Measurements from ENCODE around the gene REXO2.

Gene REXO2

DNA sequence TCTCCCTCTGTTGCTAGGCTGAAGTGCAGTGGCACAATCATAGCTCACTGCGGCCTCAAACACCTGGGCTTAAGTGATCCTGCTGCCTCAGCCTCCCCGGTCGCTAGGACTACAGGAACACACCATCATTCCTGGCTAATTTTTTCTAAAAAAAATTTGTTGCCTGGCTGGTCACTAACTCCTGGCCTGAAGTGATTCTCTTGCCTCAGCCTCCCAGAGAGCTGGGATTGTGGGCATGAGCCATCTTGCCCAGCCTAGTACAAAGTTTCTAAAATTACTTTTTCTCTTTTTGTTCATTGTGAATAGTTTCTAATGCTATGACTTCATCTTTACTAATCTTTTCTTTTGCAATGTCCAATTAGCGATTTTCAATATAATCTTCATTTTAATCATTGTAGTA is 26.3 kb upstream of the REXO2 start:
- H3K27me3 ChIP-seq (ENCODE audit: insufficient read depth, low read depth, severe bottlenecking) = no peaks in the 10 kb centered on the region
- no peak for DNase-seq
- no peaks in the 10 kb centered on the region for H3K9me3 ChIP-seq (ENCODE audit: severe bottlenecking)
- H3K36me3 ChIP-seq = peaks cover 14% of the 10 kb centered on the region
- no peak overlapping the region for H3K4me3 ChIP-seq (ENCODE audit: low read depth, low read length)
- TF ChIP-seq, protein P1, sequence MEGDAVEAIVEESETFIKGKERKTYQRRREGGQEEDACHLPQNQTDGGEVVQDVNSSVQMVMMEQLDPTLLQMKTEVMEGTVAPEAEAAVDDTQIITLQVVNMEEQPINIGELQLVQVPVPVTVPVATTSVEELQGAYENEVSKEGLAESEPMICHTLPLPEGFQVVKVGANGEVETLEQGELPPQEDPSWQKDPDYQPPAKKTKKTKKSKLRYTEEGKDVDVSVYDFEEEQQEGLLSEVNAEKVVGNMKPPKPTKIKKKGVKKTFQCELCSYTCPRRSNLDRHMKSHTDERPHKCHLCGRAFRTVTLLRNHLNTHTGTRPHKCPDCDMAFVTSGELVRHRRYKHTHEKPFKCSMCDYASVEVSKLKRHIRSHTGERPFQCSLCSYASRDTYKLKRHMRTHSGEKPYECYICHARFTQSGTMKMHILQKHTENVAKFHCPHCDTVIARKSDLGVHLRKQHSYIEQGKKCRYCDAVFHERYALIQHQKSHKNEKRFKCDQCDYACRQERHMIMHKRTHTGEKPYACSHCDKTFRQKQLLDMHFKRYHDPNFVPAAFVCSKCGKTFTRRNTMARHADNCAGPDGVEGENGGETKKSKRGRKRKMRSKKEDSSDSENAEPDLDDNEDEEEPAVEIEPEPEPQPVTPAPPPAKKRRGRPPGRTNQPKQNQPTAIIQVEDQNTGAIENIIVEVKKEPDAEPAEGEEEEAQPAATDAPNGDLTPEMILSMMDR (IDR thresholded peaks at IDR 0.05; ENCODE audit: low read depth, low read length) = no peak
- H3K27ac ChIP-seq = no peak overlapping the region

DNA sequence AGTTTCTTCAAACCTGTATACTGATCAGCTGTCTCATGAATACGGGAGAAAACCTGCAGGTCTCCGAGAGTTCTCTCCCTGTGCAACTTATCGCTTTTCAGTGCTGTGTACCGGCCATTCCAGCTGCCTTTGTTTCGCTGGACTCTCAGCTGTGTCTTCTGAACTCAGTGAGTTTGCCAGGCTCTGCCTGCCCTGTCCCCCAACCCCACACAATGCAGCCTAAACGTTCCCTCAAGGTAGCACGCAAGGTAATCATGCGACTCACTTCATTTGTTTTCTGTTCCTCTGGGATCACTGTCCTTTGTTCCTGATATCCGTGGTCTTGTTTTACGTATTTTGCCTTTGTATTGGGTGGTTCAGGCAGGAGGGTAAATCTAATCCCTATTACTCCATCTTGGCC is 25.3 kb upstream of the REXO2 start:
- H3K36me3 ChIP-seq = peaks cover 11% of the 10 kb centered on the region
- H3K27me3 ChIP-seq (ENCODE audit: insufficient read depth, low read depth, severe bottlenecking) = no peaks in the 10 kb centered on the region
- DNase-seq = no peak
- TF ChIP-seq, protein P1 (IDR thresholded peaks at IDR 0.05; ENCODE audit: low read depth, low read length) = no peak
- no peaks in the 10 kb centered on the region for H3K9me3 ChIP-seq (ENCODE audit: severe bottlenecking)
- no peak overlapping the region for H3K4me3 ChIP-seq (ENCODE audit: low read depth, low read length)
- no peak overlapping the region for H3K27ac ChIP-seq

DNA sequence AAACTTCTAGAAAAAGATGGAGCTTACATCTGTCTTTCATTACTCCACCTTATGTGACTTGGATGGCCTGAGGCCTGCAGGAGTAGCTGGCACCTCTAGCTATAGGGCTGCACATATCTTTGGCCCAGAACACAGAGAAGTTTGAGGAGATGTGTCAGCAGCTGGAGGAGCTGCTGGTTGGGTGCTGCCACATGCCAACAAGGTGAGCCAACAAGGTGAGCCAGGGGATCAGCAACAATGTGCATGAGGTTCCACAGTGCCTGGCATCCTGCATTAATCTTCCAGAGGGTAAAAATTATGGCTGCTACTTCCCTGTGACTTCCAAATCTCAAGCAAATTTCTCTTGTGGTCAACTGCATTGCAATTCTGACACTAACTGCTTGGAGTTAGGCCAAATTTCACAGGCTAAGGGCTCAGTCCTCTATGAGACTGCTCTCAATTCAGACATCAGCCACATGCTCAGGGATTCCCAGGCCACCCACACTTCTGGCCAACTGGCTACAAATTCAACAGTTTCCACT is 22.8 kb upstream of the REXO2 start:
- Histone ChIP-seq H3K27ac (no peak overlapping the region), H3K9me3 (ENCODE audit: severe bottlenecking) (no peaks in the 10 kb centered on the region), H3K4me3 (ENCODE audit: low read depth, low read length) (no peak overlapping the region), H3K36me3 (no peaks in the 10 kb centered on the region), H3K27me3 (ENCODE audit: insufficient read depth, low read depth, severe bottlenecking) (no peaks in the 10 kb centered on the region)
- DNase-seq = no peak
- TF ChIP-seq, protein P1 (IDR thresholded peaks at IDR 0.05; ENCODE audit: low read depth, low read length) = no peak

DNA sequence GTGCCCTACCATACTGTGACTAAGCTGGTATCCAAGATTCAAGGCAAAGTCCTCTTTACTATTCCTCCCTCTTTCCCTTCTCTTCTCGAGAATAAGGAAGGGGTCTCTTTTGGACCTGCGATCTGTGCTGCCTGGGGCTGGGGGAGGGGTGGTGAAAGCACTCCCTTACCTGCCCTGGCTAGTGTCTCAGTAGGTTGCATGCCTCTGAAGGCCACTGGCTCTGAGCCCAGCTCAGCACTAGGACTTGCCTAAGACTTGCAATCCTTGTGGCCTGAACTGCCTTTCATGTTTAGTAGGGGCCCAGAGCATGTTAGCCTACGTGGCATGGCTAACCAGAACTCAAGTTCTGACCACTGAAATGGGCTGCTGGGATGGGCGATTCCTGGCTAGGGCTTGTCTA is 13.0 kb upstream of the REXO2 start:
- DNase-seq = no peak
- no peaks in the 10 kb centered on the region for H3K36me3 ChIP-seq
- TF ChIP-seq, protein P1 (IDR thresholded peaks at IDR 0.05; ENCODE audit: low read depth, low read length) = no peak
- H3K4me3 ChIP-seq (ENCODE audit: low read depth, low read length) = no peak overlapping the region
- H3K27ac ChIP-seq = no peak overlapping the region
- no peaks in the 10 kb centered on the region for H3K9me3 ChIP-seq (ENCODE audit: severe bottlenecking)
- no peaks in the 10 kb centered on the region for H3K27me3 ChIP-seq (ENCODE audit: insufficient read depth, low read depth, severe bottlenecking)

DNA sequence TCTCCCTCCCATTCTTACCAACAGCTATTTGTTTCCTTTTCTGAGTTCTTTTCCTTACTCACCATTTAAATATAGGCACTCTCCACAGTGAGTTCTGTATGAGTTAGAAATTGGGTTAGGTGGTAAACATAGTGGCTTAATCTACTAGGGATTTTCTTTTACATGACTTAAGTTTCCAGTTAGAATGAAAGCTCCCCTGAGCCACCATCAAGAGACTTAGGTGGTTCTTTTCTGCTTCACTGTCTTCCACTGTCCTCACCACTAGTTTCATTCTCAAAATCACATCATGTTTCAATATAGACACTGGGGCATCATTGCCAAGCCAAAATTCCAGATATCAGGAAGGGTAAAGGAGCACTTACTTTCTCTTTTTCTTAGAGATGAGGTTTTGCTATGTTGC is 9.0 kb upstream of the REXO2 start:
- H3K27ac ChIP-seq = no peak overlapping the region

DNA sequence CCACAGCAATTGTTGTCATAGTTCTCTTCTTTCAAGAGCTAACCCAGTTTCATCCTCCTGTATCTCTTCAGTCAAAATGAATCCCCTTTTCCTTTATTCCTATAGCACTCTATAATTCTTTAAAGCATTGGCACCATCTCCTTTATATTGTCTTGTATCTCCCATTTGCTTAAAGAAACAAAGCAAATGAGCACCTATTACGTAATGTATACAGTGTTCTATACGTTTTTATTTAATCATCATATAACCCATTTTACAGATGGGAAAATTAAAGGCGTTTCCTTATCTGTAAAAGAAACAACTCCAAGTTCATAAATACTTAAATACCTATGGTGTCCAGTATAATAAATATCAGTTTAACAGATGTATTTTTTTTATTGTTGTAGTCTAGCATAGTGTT is 6.4 kb upstream of the REXO2 start:
- no peak overlapping the region for H3K27ac ChIP-seq
- no peak for DNase-seq
- H3K9me3 ChIP-seq (ENCODE audit: severe bottlenecking) = no peaks in the 10 kb centered on the region
- no peaks in the 10 kb centered on the region for H3K27me3 ChIP-seq (ENCODE audit: insufficient read depth, low read depth, severe bottlenecking)
- no peaks in the 10 kb centered on the region for H3K36me3 ChIP-seq
- TF ChIP-seq, protein P1 (IDR thresholded peaks at IDR 0.05; ENCODE audit: low read depth, low read length) = no peak
- H3K4me3 ChIP-seq (ENCODE audit: low read depth, low read length) = no peak overlapping the region

More for the DNA sequence above, 9.0 kb upstream of the REXO2 start:
- no peaks in the 10 kb centered on the region for H3K9me3 ChIP-seq (ENCODE audit: severe bottlenecking)
- H3K36me3 ChIP-seq = no peaks in the 10 kb centered on the region
- TF ChIP-seq, protein P1 (IDR thresholded peaks at IDR 0.05; ENCODE audit: low read depth, low read length) = no peak
- DNase-seq = no peak
- no peaks in the 10 kb centered on the region for H3K27me3 ChIP-seq (ENCODE audit: insufficient read depth, low read depth, severe bottlenecking)
- no peak overlapping the region for H3K4me3 ChIP-seq (ENCODE audit: low read depth, low read length)
